ENCODE measurements around the gene PITPNM1.
"Not testable (repeated sequence)": the region's sequence is repeated elsewhere in the genome, so short reads cannot be mapped to it uniquely, and the experiment has no call there.

PITPNM1 gene

GRCh38 chr11:67482827-67483798 is 22.1 kb downstream of the PITPNM1 start, which contains the start of gene AIP:
AIP (plus strand) TSS chr11:67483026; CDS start chr11:67483159, 133 bp downstream.
- TF ChIP-seq TSHZ2 (CRISPR knock-in tag; IDR thresholded peaks at IDR 0.05) (0 out of 2 replicates have a peak, but pooled peaks have one; percentile 19), SNAI2 (CRISPR knock-in tag; IDR thresholded peaks at IDR 0.05) (no peak)
- peak; percentile 99 for ATAC-seq

GRCh38 chr11:67482275-67482826 is 22.8 kb downstream of the PITPNM1 start:
- ATAC-seq = peak; percentile 59
- TF ChIP-seq ESRRG (CRISPR knock-in tag; IDR thresholded peaks at IDR 0.05) (no peak), RARB (CRISPR knock-in tag; IDR thresholded peaks at IDR 0.05) (no peak), ZC3H10 (CRISPR knock-in tag; IDR thresholded peaks at IDR 0.05) (no peak), ZNF565 (CRISPR knock-in tag; conservative IDR thresholded peaks at IDR 0.05; ENCODE audit: low read depth) (no peak), TOX (CRISPR knock-in tag; IDR thresholded peaks at IDR 0.05; ENCODE audit: borderline replicate concordance) (no peak), CSDC2 (CRISPR knock-in tag; IDR thresholded peaks at IDR 0.05) (no peak), ISL1 (CRISPR knock-in tag; IDR thresholded peaks at IDR 0.05) (no peak), ARNTL (CRISPR knock-in tag; IDR thresholded peaks at IDR 0.05; ENCODE audit: borderline replicate concordance, low read depth) (no peak), ZFP30 (CRISPR knock-in tag; IDR thresholded peaks at IDR 0.05) (no peak), GLIS3 (CRISPR knock-in tag; IDR thresholded peaks at IDR 0.05) (no peak), TSHZ2 (CRISPR knock-in tag; IDR thresholded peaks at IDR 0.05) (no peak)

- ATAC-seq = not testable (repeated sequence)
These were observed 27.7 kb downstream of the PITPNM1 start for GRCh38 chr11:67477344-67478050.

- ATAC-seq = not testable (repeated sequence)
These were observed 28.5 kb downstream of the PITPNM1 start for GRCh38 chr11:67476692-67477091.

GRCh38 chr11:67472882-67473281 is 32.3 kb downstream of the PITPNM1 start:
- TF ChIP-seq ZFP3 (CRISPR knock-in tag; IDR thresholded peaks at IDR 0.05) = no peak
- TF ChIP-seq SNAI2 (CRISPR knock-in tag; IDR thresholded peaks at IDR 0.05) = no peak
- TF ChIP-seq TCF4 (CRISPR knock-in tag; IDR thresholded peaks at IDR 0.05; ENCODE audit: borderline replicate concordance) = no peak
- TF ChIP-seq ESRRG (CRISPR knock-in tag; IDR thresholded peaks at IDR 0.05) = no peak
- TF ChIP-seq ZFP30 (CRISPR knock-in tag; IDR thresholded peaks at IDR 0.05) = no peak
- no peak for ATAC-seq

GRCh38 chr11:67470337-67471002 is 34.7 kb downstream of the PITPNM1 start:
- no peak for ATAC-seq
- TF ChIP-seq POU6F1 (CRISPR knock-in tag; IDR thresholded peaks at IDR 0.05; ENCODE audit: borderline replicate concordance, low read depth) (no peak), ZNF8 (CRISPR knock-in tag; IDR thresholded peaks at IDR 0.05) (no peak), SNAI2 (CRISPR knock-in tag; IDR thresholded peaks at IDR 0.05) (no peak)
